Duodenal mucosa (tissue), 2 donors: ENCODE measurements around the gene SCAMP3.

Experiments
- H3K27ac ChIP-seq: one replicate; pipeline ENCODE4 v1.7.0; 2013; ENCODE audit warnings: low read depth, low read length
- H3K27me3 ChIP-seq, 2 donors: one replicate each; pipeline ENCODE4 v1.7.0; 2013; ENCODE audit warnings: low read length in 2 of 2, control low read depth in 1 of 2; ENCODE audit not compliant: insufficient read depth in 2 of 2, control insufficient read depth in 1 of 2
- H3K36me3 ChIP-seq, 2 donors: one replicate each; pipeline ENCODE4 v1.7.0; 2013; ENCODE audit warnings: low read length in 2 of 2, control low read depth in 1 of 2; ENCODE audit not compliant: insufficient read depth in 2 of 2, control insufficient read depth in 1 of 2
- H3K4me1 ChIP-seq, 2 donors: one replicate each; pipeline ENCODE4 v1.7.0; 2013; ENCODE audit warnings: low read length in 2 of 2, control low read depth in 1 of 2; ENCODE audit not compliant: insufficient read depth in 2 of 2, control insufficient read depth in 1 of 2
- H3K4me3 ChIP-seq, 2 donors: one replicate each; pipeline ENCODE4 v1.7.0; 2013; ENCODE audit warnings: low read length in 2 of 2, low read depth in 1 of 2
- H3K9ac ChIP-seq, 2 donors: one replicate each; pipeline ENCODE4 v1.7.0; 2013; ENCODE audit warnings: low read length in 2 of 2, low read depth in 1 of 2
- H3K9me3 ChIP-seq, 2 donors: one replicate each; pipeline ENCODE4 v1.7.0; 2013; ENCODE audit warnings: low read length in 2 of 2, control low read depth in 1 of 2; ENCODE audit not compliant: control insufficient read depth in 1 of 2

SCAMP3 gene

DNA sequence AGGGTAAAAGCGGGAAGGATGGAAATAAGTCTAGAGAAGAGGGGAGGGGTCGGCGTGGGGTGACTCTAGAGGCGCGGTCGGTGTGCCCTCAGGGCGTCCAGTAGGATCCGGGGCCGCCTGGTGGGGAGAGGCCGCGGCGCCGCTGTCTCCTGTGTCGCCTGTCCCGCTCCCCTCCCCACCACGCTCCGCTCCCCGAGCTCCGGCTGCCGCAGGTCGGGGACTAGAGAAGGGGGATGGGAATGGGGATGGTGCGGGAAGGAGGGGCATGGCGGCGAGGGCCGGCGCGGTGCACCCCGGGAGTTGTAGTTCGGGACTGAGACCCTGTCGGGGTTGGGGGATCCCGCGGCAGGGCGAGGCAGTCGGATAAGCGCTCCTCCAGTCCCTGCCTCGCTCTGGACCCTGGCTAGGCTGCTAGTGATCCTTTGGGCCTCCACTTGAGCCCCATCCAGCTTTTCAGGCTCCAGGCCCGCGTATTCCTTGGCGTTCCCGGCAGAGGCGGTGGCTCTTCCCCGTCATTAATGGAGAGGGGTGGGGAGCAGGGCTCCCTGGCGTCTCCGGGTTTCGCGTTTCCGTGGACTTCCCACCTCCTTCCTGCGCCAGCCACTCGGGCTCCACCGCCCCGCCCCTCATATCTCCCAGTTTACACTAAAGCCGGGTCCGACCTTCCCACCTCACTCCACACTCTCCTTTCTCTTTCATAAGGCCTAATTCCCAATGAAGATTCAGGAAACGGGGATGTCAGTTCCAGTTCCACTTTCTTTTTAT lies 6.7 kb downstream of the SCAMP3 start, which contains the start of gene ENTREP3:
Gene ENTREP3 (minus strand): TSS at position 241 of the 765 bp plus-strand sequence. CDS start 606 bp downstream, outside the sequence.
- peaks cover 11 to 21% of the 10 kb centered on the region in 2 donors for H3K36me3 ChIP-seq
- H3K9me3 ChIP-seq, result no peaks in the 10 kb centered on the region
- peak within 1 kb of the TSS; percentile 98 for H3K27ac ChIP-seq
- H3K9ac ChIP-seq, result peak within 1 kb of the TSS; percentile 89 to 98
- H3K4me3 ChIP-seq, result peak within 1 kb of the TSS; percentile 77 to 87
- H3K4me1 ChIP-seq, result peaks cover 29 to 31% of the 10 kb centered on the region in 2 donors
- no peaks in the 10 kb centered on the region for H3K27me3 ChIP-seq

DNA sequence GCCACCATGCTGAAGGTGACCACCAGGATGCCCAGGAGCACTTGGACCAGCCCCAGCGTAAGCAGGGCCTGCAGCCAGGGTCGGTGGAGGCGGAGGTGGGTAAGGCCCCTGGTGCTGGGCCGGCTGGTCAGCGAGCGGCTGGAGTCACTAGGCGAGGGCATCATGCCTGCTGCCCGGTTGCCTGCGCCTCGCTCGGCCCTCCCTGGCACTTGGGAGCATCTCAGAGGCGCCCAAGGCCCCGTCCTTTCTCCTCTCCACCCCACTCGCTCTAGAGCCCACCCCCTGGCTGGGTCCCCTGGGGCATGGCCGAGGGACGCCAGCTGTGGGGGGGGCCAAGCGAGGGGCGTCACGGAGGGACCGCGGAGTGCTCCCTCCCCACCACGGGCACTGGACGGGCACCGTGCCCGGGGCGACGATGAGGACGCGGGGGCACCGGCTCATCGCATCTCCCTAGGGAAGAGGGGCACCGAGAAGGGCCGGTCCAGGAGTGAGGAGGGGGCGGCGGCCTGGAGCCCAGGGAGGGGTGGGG lies 7.4 kb downstream of the SCAMP3 start:
- Histone ChIP-seq H3K4me3 (peak overlapping the region; percentile 77 to 87), H3K27ac (peak overlapping the region; percentile 98), H3K9ac (peak overlapping the region; percentile 89 to 98), H3K36me3 (peaks cover 11 to 16% of the 10 kb centered on the region in 2 donors), H3K4me1 (peaks cover 29% of the 10 kb centered on the region in 2 donors), H3K9me3 (no peaks in the 10 kb centered on the region), H3K27me3 (no peaks in the 10 kb centered on the region)

DNA sequence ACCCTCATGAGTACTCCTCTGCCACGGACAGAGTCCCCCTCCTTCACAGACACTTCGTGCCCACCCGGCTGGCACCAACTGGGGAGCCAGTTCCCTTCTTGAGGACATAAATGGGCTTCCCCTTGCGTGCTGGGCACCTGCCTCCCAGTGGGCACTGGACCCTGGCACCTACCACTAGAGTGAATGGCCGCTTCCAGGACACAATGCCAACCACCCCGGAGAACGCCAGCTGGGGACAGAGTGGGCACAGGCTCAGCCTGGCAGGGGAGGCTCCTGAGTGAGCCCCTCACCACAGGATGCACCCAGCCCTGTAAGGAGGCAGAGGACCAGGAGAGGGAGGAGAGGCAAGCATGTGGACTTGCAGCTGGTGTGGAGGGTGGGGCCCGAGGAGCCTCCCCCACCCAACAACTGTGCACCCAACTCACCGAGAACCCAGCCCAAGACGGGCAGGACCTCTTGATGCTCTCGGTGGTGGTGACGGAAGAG lies 7.9 kb downstream of the SCAMP3 start:
- H3K9me3 ChIP-seq, result no peaks in the 10 kb centered on the region
- H3K4me3 ChIP-seq, result peak overlapping the region; percentile 77 to 87
- no peak overlapping the region for H3K27ac ChIP-seq
- peak overlapping the region; percentile 89 to 98 for H3K9ac ChIP-seq
- peaks cover 29% of the 10 kb centered on the region in 2 donors for H3K4me1 ChIP-seq
- H3K36me3 ChIP-seq, result peaks cover 11 to 16% of the 10 kb centered on the region in 2 donors
- H3K27me3 ChIP-seq, result no peaks in the 10 kb centered on the region

DNA sequence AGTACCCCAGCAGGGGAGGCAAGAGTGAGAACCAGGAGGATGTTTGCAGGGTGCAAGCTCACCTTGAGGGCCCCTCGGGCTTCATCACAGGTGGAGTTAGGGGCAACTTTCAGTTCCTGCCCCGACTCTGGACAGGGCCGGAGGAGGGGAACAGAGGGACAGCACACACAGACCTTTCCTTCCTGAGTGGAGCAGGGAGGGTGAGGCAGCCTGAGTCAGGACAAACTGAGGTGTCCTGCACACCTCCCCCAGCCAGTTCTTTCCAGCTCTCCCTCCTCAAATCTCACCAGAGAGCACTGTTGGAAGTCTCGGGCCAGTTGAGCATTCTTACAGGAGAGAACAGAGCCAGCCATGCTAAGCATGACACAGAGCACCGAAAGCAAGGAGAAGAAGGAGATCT lies 8.4 kb downstream of the SCAMP3 start:
- no peaks in the 10 kb centered on the region for H3K9me3 ChIP-seq
- H3K4me1 ChIP-seq, result peaks cover 29% of the 10 kb centered on the region in 2 donors
- no peaks in the 10 kb centered on the region for H3K27me3 ChIP-seq
- peaks cover 11 to 16% of the 10 kb centered on the region in 2 donors for H3K36me3 ChIP-seq
- no peak overlapping the region for H3K27ac ChIP-seq
- H3K4me3 ChIP-seq, result peak overlapping the region; percentile 77 to 87
- no peak overlapping the region for H3K9ac ChIP-seq

DNA sequence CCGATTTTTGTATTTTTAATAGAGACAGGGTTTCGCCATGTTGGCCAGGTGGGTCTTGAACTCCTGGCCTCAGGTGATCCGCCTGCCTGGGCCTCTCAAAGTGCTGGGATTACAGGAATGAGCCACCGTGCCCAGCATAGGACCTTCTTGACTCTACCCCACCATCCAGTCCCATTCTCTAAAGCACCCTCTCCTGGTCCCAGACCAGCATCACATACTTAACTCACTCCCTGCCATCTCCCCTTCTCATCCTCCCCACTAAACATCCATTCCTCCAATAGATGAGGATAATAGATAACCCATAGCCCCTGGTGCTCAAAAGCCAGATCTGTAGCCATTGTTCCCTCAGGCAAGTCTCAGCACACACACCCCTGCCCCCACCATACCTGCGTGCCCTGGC lies 9.0 kb downstream of the SCAMP3 start:
- Histone ChIP-seq H3K4me3 (no peak overlapping the region), H3K4me1 (peaks cover 29% of the 10 kb centered on the region in 2 donors), H3K9ac (no peak overlapping the region), H3K9me3 (no peaks in the 10 kb centered on the region), H3K36me3 (peaks cover 8 to 12% of the 10 kb centered on the region in 2 donors), H3K27me3 (no peaks in the 10 kb centered on the region), H3K27ac (no peak overlapping the region)

DNA sequence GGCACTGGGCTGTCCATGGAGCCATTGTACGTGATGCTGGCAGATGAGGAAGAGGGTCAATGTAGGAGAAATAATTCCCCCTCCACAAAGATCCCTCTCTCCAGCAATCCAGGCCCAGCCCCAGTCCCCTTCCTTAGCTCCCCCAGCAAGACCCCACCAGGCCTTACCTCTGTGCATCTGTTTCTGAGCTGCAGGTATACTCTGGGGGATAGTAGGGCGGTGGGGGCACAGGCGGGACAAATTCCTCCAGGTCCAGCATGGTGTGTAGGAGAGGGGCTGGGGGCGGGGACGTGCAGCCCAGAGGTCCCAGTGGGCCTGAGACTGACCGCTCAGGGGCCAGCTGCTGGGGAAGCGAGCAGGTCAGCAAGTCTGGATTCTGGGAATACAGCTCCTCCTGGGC lies 10.6 kb downstream of the SCAMP3 start:
- Histone ChIP-seq H3K4me1 (peaks cover 26 to 29% of the 10 kb centered on the region in 2 donors), H3K9me3 (no peaks in the 10 kb centered on the region), H3K9ac (no peak overlapping the region), H3K27me3 (no peaks in the 10 kb centered on the region), H3K36me3 (peaks cover under 1 to 7% of the 10 kb centered on the region in 2 donors), H3K27ac (no peak overlapping the region), H3K4me3 (no peak overlapping the region)

DNA sequence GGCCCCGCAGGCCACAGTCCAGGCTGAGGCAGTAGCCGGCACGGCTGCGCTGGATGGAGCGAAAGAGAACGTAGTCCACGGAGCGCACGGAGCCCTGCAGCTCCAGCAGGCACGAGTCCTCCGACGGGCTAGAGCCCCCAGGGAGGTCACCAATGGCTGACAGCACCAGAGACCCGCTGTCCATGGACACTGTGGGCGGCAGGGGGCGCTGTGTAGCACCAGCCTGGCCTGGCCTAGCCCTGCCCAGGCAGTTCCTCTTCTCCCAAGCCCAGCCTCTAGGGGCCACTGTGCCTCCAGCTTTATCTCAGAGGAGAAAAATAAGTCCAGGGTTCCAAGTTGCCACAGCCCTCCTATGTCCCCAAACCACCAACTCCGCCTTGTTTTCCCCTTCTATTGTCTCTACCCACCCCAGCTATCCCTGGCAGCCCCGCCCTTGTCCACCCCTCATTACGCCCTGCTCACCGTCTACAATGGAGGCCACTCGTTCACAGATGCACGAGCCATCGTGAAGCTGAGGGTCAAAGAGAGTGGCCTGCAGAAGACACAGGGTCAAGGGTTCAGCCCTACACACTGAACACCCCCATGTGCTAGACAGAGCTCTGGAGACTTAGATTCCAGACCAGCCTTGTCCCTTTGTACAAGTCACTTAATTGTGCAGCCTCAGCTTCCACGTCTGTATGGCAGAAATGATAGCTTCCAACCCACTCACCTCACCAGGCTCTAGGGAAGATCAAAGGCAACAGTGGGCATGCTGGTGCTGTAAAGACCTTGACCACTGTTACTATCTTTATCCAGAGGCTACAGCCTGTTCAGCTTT lies 11.3 kb downstream of the SCAMP3 start:
- Histone ChIP-seq H3K9ac (peak overlapping the region; percentile 65 to 66), H3K27me3 (no peaks in the 10 kb centered on the region), H3K36me3 (peaks cover 0 to 7% of the 10 kb centered on the region in 2 donors), H3K4me3 (peak overlapping the region; percentile 43 to 61), H3K4me1 (peaks cover 19 to 22% of the 10 kb centered on the region in 2 donors), H3K27ac (no peak overlapping the region), H3K9me3 (no peaks in the 10 kb centered on the region)

DNA sequence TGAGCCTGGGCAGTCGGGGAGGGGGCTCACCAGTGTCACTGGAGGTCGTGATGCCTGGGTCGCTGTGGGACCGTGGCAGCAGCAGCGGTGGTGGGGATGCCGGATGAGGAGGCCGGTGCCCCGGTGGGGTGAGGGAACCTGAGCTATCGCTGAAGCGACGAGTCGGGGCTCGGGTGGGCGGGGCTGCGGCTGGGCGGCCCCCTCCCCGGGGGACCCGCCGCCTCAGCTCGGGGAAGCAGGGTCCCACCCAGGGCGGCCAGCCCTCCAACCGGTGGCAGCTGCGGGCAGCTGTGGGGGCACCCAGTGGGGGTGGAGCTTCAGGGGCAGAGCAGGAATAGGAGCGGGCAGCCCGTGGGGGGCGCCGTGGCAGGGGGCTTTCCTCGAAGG lies 11.9 kb downstream of the SCAMP3 start:
- no peaks in the 10 kb centered on the region for H3K9me3 ChIP-seq
- H3K4me3 ChIP-seq, result peak overlapping the region; percentile 43 to 61
- no peak overlapping the region for H3K27ac ChIP-seq
- no peaks in the 10 kb centered on the region for H3K27me3 ChIP-seq
- peaks cover 16 to 26% of the 10 kb centered on the region in 2 donors for H3K4me1 ChIP-seq
- H3K36me3 ChIP-seq, result peaks cover 0 to 7% of the 10 kb centered on the region in 2 donors
- peak overlapping the region; percentile 65 to 66 for H3K9ac ChIP-seq

DNA sequence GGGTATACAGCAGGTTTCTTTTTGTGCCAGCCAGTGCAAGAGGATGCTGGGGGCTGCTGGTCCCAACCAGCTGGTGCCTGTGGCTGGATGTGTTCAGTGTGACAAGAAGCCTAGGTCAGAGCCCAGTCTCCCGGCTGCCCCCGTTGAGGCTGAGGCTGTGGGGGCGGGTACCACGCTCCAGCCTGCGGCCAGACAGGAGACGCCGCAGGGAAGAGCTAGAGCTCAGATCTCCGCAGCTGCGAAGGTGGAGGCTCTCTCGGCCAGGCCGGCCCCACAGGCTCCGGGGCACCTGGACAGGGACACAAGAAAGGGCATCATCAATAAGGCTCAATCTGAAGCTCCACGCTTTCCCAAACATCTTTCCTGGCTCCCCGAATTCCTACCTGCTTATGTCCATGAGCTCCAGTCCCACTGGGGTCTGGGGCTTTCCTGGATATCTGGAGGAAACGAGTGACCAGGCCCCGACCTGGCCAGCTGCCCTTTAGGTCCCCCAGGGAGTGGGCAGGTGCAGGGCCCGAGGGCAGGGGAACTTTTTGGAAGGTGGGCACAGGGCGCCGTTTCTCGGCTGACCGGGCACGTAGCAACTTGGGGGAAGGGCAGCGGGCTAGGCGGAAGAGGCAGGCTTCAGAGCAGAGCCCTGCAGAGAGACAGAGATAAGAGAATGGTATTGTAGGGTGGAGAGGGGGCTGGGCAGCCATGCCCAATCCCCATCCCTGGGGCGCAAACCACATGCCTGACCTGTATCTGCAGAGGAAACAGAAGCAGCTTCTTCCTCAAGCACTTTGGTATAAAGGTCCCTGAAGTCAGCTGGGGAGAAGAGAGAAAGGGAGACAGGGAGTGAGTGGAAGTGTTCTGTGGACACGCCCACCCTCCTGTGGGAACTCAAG lies 14.2 kb downstream of the SCAMP3 start:
- peaks cover 4 to 28% of the 10 kb centered on the region in 2 donors for H3K4me1 ChIP-seq
- no peak overlapping the region for H3K9ac ChIP-seq
- no peaks in the 10 kb centered on the region for H3K27me3 ChIP-seq
- peaks cover 0 to 7% of the 10 kb centered on the region in 2 donors for H3K36me3 ChIP-seq
- H3K4me3 ChIP-seq, result no peak overlapping the region
- no peak overlapping the region for H3K27ac ChIP-seq
- no peaks in the 10 kb centered on the region for H3K9me3 ChIP-seq
